Measurements from ENCODE around the gene UST.
A peak's percentile ranks its signal among the peaks of the same experiment; 100 is the strongest.

The UST gene

DNA sequence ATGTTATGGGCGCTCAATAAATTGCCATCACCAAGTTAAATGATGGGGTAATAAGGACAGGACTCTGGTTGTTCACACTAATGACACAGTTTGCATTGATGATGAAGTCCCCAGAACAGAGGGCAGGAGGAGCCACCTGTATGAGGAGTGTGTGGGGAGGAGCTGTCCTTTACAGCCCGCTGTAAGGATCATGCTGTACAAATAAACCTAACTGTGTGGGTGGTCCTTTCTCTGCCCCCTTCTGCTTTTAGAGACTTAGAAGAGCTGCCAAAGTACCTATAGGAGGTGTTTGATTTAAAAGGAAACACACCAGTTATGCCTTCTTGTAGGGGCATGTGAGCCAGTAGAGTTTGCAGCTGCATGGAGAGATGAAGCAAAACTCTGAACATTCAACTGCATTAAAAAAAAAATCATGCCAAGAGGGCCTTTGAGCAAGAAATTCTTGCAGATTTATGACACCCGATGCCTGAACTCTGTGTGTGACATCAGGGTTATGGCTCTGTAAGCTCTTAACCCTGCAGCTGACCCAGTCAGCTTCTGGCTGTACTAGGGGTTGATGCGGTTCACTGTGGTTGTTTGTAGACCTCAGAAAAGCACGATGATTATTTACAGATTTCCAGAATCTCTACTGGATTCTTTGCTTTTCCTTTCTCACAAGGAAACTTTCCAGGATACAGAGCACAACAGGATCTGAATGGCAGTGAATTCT, 67.4 kb downstream of the UST start:
- DNase-seq: no peak

DNA sequence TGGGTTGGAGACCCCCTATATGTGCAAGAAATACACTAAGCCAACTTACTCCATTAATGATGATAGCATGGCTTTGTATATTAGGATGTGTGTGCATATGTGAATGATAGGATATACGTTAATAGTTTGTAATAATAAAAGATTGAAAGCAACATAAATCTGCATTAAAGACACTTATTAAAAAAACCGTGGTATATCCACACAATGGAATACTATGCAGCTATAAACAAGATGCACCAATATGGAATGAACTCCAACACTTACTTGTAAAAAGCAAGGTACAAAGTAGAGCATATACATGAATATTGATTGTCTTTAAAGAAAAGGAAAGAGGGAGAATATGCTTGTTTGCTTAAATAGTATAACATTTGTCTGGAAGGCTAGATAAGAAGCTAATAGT, 68.0 kb downstream of the UST start:
- no peak for DNase-seq

DNA sequence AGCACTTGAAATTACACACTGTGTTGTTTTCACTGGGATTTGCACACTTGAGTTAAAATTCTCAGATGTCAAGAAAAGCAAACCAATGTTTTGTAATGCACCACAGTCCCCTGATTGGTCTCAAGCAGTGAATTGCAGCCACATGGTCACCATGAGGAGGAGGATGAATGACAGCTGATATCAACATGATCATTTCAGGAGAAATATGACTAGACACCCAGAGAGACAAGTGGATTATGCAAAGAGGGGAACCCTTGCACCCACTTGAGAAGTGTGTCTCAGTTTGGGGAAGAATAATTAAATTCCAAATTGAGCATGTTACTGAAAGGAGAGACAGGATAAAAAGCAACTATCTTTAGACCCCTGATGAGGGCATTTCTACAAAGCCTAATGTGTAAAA, 69.3 kb downstream of the UST start:
- no peak for DNase-seq

DNA sequence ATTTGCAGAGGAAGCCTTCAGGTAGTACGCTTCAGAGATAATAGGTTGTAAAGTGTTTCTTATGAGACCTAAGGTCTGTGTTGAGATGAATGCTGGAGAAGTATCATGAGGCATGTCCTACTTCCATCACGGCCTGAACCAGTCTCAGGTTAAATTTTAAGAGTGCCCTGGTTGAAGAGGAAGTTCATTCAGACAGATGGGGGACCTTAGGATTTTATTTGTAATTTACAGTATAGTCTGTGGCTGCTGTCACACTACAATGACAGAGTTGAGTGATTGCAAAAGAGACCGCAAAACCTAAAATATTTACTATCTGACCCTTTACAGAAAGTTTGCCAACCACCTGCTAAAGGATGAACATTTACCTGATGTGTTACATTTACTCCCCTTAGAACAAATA, 70.9 kb downstream of the UST start:
- no peak for DNase-seq

DNA sequence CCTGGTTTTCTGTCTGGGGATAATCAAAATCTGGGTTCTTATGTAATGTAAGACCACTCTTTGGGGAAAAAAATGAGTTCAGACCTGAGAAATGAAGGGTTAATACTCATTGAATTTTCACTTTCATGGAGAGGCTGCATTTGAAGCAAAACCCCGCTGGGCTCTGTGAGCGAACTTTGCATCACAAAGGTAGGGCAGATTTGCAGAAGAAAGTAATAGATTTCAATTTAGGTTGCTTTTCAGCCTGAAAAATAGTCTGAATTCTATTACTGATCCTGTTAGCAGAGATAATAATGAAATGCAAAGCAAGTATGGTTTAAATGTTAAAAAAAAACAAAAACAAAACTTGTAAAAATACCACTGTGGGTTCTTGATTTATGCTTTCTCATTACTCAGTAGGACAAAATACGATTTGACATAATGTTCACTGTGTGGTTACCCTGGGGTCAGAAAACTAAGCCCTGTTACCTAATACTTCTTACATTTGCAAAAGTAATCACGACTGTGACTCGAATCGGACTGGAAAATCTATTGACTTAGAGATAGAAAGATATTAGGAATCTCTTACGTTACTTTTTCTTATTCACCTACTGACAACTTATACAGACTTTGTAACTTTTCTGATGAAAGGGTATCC, 72.2 kb downstream of the UST start:
- no peak for DNase-seq

DNA sequence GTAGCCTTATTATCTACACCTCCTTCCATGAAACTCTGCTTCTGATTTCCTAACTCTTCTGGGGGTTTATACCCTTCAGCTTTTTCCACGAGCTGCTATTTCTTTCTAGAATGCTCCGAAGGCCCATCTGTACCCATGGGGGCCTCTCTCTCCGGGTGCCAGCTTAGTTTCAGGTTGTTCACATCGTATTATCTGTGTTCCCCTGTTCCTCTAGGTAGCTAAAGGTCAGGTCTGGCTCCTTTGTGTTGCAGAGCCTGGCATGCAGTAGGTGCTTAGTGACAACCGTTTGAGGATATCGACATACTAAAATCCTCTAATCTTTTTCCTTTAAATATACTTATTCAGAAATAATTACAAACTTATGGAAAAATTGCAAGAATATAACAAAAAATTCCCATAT, 73.0 kb downstream of the UST start:
- no peak for DNase-seq

DNA sequence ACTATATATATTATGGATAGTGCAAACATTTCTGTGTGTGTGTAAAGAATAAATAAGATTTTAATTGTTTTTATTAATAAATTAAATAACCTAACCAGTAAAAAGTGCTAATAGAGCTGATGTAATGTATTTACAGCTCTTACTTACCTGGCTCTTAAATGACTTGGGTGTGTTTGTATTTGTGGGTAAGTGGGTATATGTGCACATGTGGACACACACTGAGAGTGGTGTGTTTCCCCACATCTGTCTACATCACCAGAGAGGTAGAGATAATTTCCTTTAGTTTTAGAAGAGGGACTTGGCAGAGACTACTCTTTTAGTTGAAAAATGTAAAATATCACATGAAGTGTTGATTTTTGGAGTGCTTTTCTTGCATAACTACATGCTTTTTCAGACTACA, 76.0 kb downstream of the UST start:
- DNase-seq: no peak

DNA sequence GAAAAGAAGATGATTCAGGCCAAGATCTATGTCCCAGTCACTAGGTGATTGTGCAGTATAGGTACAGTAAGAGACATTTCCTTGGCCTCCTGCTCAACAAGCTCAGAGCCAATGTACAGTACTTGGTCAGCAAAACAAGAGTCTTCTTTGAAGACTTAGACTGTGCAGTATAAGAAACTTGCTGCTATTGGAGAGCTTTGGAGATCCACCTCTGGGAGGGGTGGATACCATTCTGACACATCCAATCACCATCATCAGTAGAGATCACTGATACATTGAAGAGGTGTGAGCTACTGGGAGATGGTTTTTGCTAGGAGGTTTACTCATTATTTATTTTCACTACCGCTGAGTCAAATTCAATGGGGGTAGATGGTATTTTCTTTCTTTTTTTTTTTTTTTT, 77.5 kb downstream of the UST start:
- no peak for DNase-seq

DNA sequence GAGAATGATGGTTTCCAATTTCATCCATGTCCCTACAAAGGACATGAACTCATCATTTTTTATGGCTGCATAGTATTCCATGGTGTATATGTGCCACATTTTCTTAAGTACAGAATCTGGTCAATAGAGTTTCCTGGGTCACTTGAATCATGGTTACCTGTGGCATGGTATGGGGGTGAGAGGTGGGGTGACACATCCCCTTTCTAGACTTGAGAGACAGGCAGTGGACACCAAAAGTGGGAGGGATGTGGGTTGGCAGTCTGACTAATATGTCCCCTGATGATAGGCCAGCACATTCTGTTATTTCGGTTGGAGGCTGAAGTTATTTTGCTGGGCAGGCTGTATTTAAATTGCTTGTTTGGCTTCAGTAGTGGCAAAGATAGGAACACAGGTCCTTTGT, 78.1 kb downstream of the UST start:
- no peak for DNase-seq

DNA sequence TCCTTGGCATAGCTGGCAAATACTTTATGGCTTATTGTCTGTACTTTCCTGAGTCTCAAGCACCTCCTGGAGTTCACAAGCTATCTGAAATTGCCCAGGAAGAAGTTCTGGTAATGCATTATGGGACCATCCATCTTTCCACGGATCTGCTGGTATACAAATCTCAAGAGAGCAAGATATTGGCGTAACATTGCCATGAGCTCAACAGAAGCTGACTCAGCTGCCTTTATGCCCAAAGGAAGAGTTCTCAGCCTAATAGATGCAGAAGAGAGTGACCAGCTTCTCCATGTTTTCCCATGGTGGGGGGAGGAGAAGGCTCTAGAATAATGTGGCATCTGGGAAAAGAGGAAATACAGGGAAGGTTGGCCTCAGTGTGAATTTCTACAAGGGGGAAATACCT, 78.7 kb downstream of the UST start:
- DNase-seq: no peak

DNA sequence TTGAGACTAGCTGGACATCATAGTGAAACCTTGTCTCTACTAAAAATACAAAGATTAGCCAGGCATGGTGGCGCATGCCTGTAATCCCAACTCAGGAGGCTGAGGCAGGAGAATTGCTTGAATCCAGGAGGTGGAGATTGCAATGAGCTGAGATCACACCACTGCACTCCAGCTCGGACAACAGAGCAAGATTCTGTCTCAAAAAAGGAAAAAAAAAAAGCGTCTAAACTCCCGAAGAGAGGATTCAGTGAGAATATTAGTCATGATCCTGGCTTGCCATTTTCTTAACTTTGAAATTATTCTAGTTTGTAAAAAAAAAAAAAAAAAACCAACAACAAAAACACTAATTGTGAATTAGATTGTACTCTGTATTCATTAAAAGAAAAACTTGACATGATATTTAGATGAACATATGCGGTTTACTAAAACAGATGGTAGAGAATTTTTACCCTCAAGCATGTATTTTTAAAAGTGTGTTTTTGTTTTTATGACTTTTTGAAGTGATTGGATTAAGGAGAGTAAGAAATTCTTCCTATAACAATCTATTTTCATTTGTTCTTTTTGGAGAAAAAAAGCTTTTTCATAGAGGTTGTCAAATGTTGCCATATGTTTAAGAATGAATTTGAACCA, 80.7 kb downstream of the UST start:
- no peak for DNase-seq

DNA sequence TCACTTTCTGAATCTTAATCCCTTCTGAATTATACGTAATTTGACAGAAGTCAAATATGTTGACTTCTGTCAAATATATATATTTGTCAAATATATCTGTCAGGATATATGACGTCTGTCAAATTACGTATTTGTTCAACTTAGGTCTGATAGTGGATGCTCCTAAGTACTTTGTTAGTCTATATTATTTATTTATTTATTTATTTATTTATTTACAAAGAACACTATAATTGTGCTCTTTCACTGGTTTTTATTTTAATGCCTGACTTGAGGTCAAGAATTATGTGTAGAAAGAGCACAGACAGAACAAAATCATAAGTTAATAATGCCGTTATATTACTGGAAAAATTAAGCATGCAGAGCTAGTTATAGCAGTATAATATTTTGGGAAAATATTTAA, 81.2 kb downstream of the UST start:
- no peak for DNase-seq

DNA sequence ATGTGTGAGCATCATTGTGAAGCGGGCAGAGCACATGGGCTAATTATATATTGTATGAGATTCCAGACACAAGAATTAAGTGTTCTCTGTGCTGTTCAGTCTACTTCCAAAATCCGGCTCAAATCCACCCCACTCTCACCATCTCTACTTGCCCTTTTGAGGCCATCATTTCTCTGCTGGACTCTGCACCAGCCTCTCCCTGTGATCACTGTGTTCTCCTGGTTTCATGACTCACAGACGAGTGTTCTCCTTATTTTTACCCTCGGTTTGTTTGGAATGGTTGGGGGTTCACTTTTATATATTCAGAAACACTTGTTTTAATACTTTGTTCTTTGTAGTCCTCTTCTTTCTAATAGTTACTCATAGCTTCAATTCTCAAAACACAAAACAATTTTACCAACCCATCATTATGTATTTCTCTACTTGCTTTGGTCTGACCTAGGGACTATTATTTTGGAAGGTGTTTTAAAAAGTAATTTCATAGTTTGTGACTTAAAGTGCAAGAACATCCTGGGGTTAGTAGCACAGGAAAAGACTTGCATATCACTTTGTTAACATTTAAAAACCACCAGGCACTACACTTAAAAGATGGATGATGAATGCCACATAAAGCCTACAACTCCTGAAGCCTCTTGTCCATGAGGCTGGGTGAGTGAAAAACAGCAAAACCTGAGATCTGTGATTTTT, 82.7 kb downstream of the UST start:
- no peak for DNase-seq

DNA sequence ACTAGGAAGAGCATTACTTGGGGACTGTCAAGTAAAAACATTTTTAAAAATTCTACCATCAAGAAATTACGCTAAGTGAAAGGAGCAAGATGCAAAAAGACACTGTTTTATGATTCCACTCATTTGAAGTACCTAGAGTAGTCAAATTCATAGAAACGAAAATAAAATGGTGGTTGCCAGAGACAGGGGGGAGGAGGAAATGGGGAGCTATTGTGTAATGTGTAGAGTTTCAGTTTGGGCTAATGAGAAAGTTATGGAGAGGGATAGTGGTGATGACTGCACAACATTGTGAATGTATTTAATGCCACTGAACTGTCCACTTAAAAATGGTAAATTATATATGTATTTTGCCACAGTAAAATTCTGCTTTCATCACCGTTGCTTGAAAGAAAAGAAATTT, 83.8 kb downstream of the UST start:
- DNase-seq: no peak

DNA sequence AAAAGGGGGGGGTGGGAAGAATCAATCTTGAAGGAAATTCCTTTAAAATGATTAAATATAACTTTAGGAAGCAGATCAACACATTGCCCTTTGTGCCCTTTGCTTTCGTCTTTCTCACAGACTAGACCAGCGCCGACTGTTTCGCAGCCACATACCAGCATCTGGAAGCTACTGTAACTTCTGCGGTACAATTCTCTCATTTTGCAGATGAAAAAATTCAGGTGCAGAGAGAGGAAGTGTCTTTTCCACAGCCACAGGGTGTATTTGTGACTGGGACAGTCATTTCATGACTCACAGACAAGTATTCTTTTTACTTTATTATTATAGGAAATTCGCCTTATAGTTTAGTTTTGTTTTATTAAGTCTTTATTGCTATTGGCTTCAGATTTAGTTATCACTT, 84.2 kb downstream of the UST start:
- DNase-seq: no peak

DNA sequence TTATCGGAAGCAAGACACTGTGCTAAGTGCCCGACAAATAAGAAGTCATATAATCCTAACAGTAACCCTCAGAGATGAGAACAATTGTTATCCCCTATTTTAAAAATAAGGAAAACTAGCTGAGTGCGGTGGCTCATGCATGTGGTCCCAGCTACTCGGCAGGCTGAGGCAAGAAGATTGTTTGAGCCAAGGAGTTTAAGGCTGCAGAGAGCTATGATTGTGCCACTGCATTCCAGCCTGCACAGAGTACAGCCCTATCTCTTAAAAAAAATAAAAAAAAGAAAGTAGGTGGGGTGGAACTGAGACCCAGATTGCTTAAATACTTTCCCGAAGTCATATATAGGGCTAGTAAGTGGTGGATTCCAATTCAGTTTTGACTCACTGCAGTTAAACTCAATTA, 84.7 kb downstream of the UST start:
- DNase-seq: no peak

DNA sequence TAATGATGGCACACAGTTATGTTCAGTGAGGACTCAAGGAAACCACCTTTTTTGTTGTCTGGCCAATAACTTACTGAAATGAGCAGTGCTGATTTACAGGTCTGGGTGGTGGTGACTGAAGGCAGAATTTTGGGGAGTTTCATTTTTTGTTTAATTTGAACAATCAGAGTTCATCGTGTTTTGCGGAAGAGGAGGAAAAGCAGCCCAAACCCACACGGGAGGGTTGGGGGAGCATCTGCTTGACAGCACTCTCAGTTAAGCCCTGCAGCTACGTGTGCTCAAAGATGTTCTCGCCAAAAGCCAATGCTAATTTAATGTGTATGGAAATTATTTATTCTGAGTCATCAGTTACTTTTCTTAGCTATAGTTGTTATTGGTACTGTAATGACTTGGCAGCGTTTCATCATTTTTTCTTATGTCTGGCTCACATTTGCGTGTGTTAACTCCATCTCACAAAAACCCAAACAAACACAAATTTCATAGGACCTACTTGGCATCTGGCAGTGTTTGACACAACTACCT, 89.2 kb downstream of the UST start:
- DNase-seq: no peak

DNA sequence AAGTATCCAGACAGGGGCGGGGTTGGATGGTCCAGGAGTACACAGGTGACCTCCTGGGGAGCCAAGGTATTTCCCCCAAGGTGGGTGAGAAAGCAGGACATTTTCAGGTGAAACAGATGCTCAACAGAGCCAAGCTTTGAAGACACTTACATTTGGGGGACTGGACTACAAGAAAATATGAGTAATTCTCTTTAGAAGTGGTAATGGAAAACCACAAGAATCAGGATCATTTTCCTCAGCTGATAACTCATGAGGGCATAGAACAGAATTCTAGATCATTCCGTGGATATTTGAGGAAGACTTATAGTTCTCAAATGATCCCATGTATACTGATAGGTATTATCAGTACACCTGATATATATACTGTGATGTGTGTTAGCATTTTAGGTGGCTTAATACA, 89.9 kb downstream of the UST start:
- DNase-seq: no peak

DNA sequence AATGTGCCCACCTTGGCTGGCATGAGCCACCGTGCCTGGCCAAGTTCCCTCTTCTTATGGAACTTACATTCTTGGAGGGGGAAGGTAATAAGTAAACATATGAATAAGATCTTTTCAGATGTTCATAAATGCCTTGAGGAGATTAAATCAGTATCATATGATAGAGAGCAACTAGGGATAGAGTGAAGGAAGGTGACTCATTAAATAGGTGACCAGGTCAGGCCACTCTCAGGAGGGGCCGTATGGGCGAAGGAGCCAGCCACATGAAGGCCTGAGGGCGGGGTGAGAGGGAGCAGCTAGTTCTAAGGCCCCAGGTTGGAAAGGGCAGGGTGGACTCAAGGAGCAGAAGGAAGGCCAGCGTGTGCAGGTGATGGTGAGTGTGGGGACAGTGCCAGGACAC, 91.1 kb downstream of the UST start:
- no peak for DNase-seq

DNA sequence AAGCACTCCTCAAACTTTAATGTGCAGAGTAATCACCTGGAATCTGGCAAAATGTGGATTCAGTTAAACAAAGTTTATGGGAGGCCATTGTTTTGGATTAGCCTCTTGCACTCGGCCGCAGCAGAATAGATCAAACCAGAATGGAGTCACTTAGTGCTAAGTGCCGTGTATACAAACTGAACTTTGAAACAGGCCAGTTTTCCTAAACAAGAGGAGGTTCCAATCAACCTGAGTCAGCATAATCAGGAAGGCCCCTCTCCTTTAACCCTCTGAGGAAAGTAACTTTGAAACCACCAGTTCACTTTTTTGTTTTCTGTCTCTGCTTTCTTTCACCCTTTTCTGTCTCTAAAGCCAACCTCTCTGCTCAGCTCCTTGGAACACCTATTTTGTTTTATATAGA, 92.2 kb downstream of the UST start:
- DNase-seq: no peak

DNA sequence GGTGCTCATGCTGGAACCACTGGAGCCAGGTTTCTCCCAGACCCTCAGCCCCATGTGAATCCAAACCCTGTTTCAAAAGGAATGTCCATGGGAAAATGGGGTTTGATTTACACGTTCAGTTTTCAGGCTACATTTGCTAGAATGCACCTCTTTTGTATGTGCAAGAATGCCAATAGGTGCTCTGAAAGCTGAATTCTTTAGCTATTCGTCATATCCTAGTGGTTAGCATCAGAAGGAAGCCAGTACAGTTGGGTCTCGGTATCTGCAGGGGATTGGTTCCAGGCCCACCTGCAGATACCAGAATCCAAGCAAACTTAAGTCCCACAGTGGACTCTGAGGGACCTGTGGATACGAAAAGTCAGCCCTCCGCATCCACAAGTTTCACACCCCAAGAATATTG, 93.4 kb downstream of the UST start:
- no peak for DNase-seq

DNA sequence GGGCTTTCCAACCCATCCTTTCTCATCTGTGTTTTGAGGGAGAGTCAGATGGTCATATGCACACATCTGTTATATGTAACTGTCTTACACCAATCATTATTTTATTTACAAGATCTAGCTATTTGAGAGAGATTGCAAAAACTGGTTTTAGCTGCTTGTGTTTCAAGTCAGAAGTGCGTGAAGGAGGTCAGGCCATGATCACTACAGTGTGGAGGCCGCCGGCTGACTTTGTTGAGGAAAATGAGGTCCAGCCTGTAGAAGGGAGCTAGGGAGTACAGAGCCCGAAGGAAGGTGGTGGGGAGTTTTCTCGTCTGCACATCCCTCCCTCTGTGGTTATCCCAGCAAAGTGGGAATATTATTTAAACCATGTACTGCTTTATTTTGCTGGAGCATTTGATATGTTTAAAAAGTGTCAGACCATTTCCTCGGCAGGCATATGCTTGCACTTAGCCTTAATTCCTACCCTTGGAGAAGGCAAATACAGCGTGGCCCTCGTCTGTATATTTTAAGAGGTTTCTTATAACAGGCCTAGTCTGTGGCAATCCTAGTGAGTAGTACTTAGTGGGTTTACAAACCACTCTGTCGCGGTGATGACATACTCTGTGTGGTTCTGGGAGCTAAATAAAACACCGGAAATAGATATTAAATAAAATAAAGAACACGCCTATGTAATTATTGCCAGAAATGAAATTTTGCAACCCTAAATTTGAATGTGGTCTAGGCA, 95.6 kb downstream of the UST start:
- DNase-seq: peak in 1 of 2 experiments; percentile 13

DNA sequence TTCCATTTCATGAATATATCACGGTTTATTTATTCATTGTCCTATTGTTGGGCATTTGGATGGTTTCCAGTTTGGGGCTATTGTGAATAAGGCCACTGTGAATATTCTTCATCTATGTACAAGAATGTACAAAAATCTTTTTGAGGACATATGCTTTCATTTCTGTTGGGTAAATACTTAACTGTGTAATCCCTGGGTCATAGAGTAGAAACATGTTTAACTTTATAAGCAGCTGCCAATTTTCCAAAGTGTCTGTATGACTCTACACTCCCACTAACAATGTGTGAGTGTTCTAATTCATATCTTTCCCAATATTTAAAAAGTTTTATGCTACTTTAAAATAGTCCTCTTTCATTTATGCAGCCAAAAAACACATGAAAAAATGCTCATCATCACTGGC, 98.6 kb downstream of the UST start:
- DNase-seq: no peak
